Prostate gland (tissue), 2 donors: ENCODE results near the gene DHX40.

Experiments used
- POLR2A ChIP-seq: fragments of 450-650 bp; IDR thresholded peaks from one replicate; pipeline ENCODE4 v1.6.1; 2016; ENCODE audit warnings: antibody characterized with exemption, mild to moderate bottlenecking
- TF ChIP-seq, protein P1 (sequence below), 4 experiments: fragments of 200-600 bp in 2 of 4; fragments of 450-650 bp in 2 of 4; sonication (generic) in 2 of 4; IDR thresholded peaks; 1 replicate in 3 of 4; 2 replicates in 1 of 4; pipeline ENCODE4 v1.5.1; 2016 to 2019; ENCODE audit warnings: antibody characterized with exemption in 4 of 4, mild to moderate bottlenecking in 2 of 4, moderate library complexity in 2 of 4

DNA sequence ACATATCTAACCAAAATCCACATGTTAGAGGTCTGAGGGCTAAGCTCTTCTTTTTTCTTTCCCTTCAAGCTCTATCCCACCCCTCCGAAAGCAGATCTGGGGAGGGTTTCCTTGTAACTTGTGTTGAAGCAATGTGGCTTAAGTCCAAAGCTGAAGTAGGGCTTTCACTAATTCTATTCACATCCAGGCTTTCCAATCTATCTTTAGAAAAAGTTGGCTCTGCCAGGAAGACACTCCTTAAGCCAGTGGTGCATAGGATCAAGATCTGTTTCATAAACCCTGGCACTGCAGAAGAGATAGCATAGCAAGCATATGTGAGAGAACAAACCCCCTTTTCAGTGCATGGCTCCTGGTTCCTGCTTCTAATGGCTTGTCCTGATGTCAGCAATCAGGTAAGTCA is 34.9 kb upstream of the DHX40 start:
- no peak for TF ChIP-seq POLR2A
- TF ChIP-seq, protein P1, sequence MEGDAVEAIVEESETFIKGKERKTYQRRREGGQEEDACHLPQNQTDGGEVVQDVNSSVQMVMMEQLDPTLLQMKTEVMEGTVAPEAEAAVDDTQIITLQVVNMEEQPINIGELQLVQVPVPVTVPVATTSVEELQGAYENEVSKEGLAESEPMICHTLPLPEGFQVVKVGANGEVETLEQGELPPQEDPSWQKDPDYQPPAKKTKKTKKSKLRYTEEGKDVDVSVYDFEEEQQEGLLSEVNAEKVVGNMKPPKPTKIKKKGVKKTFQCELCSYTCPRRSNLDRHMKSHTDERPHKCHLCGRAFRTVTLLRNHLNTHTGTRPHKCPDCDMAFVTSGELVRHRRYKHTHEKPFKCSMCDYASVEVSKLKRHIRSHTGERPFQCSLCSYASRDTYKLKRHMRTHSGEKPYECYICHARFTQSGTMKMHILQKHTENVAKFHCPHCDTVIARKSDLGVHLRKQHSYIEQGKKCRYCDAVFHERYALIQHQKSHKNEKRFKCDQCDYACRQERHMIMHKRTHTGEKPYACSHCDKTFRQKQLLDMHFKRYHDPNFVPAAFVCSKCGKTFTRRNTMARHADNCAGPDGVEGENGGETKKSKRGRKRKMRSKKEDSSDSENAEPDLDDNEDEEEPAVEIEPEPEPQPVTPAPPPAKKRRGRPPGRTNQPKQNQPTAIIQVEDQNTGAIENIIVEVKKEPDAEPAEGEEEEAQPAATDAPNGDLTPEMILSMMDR (IDR thresholded peaks at IDR 0.05), result no peak
